ENCODE data around the gene SPA17. TPM values are rescaled to one million over a fixed set of nuclear protein-coding genes. Genes with fewer than 3 reads are reported as not detected.

Gene SPA17
- total RNA-seq, 1 experiment from 2014 or later, result 22.9 TPM

DNA sequence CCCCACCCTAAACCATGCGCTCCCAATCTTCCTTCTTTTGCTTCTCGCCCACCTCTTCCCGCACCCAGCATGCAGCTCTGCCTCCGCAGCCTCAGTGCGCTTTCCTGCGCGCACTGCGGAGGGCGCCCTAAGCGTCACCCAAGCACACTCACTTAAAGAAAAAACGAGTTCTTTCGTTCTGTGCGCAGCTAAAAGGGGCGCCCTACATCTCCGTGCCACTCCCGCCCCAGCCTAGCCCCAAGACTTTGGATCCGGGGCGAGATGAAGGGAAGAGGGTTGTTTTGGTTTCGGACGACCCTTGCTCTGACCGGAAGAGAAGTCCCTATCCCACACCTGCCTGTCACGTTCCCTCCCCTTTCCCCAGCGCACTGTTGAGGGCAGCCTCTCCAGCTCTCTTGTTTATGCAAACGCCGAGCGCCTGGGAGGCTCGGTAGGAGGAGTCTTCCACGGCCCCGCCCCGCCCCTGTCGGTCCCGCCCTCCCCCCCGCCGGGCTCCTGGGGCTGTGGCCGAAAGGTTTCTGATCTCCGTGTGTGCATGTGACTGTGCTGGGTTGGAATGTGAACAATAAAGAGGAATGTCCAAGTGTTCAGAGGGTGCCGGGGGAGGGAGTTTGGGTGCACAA, 73.0 kb downstream of the SPA17 start:
- TSS peak; percentile 17 for BruUV-seq (replicated peaks)
- intact Hi-C loops (cut with micrococcal nuclease; ENCODE audit: unreplicated experiment), result loop anchor here (1.0 kb wide), 1 partner anchor 72 kb away; no protein-coding TSS in a partner anchor
- peaks cover 17% of the 10 kb centered on the region for H3K4me1 ChIP-seq (ENCODE audit: insufficient read depth, low read length, poor library complexity, severe bottlenecking)
- POLR2A ChIA-PET (ENCODE audit: low non-redundant PET), result no interaction called here
- no peak overlapping the region for H3K27ac ChIP-seq (ENCODE audit: low read depth, low read length, poor library complexity, severe bottlenecking)
- no peak for TF ChIP-seq EZH2 (IDR thresholded peaks at IDR 0.05; ENCODE audit: borderline replicate concordance, low read depth, low read length, poor library complexity, severe bottlenecking)
- TF ChIP-seq, protein P1, sequence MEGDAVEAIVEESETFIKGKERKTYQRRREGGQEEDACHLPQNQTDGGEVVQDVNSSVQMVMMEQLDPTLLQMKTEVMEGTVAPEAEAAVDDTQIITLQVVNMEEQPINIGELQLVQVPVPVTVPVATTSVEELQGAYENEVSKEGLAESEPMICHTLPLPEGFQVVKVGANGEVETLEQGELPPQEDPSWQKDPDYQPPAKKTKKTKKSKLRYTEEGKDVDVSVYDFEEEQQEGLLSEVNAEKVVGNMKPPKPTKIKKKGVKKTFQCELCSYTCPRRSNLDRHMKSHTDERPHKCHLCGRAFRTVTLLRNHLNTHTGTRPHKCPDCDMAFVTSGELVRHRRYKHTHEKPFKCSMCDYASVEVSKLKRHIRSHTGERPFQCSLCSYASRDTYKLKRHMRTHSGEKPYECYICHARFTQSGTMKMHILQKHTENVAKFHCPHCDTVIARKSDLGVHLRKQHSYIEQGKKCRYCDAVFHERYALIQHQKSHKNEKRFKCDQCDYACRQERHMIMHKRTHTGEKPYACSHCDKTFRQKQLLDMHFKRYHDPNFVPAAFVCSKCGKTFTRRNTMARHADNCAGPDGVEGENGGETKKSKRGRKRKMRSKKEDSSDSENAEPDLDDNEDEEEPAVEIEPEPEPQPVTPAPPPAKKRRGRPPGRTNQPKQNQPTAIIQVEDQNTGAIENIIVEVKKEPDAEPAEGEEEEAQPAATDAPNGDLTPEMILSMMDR (conservative IDR thresholded peaks at IDR 0.05; ENCODE audit: low read depth, low read length), result peak; percentile 88
- CTCF ChIA-PET, result interaction anchor here (0.5 to 1.6 kb wide), 7 partner anchors 12 to 130 kb away, joined by 3 to 6 read pairs (median 4); partner anchors contain the start of genes MSANTD2 and SIAE
- H3K9me3 ChIP-seq (ENCODE audit: low read depth, low read length, poor library complexity, severe bottlenecking), result no peaks in the 10 kb centered on the region
- H3K4me3 ChIP-seq (ENCODE audit: low read depth, low read length, poor library complexity, severe bottlenecking), result peak overlapping the region; percentile 48
- DNase-seq (ENCODE audit: low spot score), result peak; percentile 84
- no peaks in the 10 kb centered on the region for H3K27me3 ChIP-seq (replicated peaks; ENCODE audit: insufficient read depth, low read depth, low read length, poor library complexity)
- no peaks in the 10 kb centered on the region for H3K36me3 ChIP-seq (ENCODE audit: insufficient read depth, low read length, poor library complexity, severe bottlenecking)

Other genes with a start within 250 kb of the SPA17 start
- gene OR8B4, start 249.0 kb upstream of the SPA17 start, total RNA-seq (2021), result not detected in 2 replicates
- gene OR8B8, start 228.2 kb upstream of the SPA17 start, total RNA-seq (2021), result not detected in 2 replicates
- gene OR8B12, start 130.2 kb upstream of the SPA17 start, total RNA-seq (2021), result not detected in 2 replicates
- gene OR8A1, start 103.9 kb upstream of the SPA17 start, total RNA-seq (2021), result not detected in 2 replicates
- gene PANX3, start 62.5 kb upstream of the SPA17 start, total RNA-seq (2021), result not detected in 2 replicates
- gene TBRG1, start 51.0 kb upstream of the SPA17 start, total RNA-seq (2021), result 37.8 and 44.4 TPM in 2 replicates
- 11.2 and 12.0 TPM in 2 replicates for gene SIAE, start 165 bp upstream of the SPA17 start, total RNA-seq (2021)
- 38.1 and 43.8 TPM in 2 replicates for gene NRGN, start 66.0 kb downstream of the SPA17 start, total RNA-seq (2021)
- not detected in 2 replicates for gene VSIG2, start 78.4 kb downstream of the SPA17 start, total RNA-seq (2021)
- gene ESAM, start 88.4 kb downstream of the SPA17 start, total RNA-seq (2021), result 1.2 and 1.5 TPM in 2 replicates
- 31.4 and 33.3 TPM in 2 replicates for gene MSANTD2, start 126.5 kb downstream of the SPA17 start, total RNA-seq (2021)
- 2.3 and 5.1 TPM in 2 replicates for gene ROBO3, start 191.5 kb downstream of the SPA17 start, total RNA-seq (2021)
- not detected in 2 replicates for gene ROBO4, start 224.0 kb downstream of the SPA17 start, total RNA-seq (2021)
- gene HEPN1, start 245.3 kb downstream of the SPA17 start, total RNA-seq (2021), result not detected in 2 replicates

Measured in A673 (cell line).